Heart left ventricle (tissue), 16 donors: ENCODE data around the gene MED22. TPM values are rescaled to one million over a fixed set of nuclear protein-coding genes. Genes with fewer than 3 reads are reported as not detected.
"Not testable (repeated sequence)": the region's sequence is repeated elsewhere in the genome, so short reads cannot be mapped to it uniquely, and the experiment has no call there.

Experiments used
- ATAC-seq, 4 donors: fragments of 200-7000 bp; cut with Tn5 transposase; one replicate each; pipeline ENCODE4 v1.9.1; 2020 to 2022; ENCODE audit warnings: moderate library complexity in 4 of 4, mild to moderate bottlenecking in 3 of 4, moderate number of reproducible peaks in 1 of 4
- DNase-seq, 5 donors: peaks; one replicate each; pipeline ENCODE4 v3.0.0-alpha.2; 2020
- H3K27ac ChIP-seq, 12 donors: fragments of 200-600 bp; sonication (generic) in 4 of 12; one replicate each; pipeline versions ENCODE4 v1.5.0 to v1.8.0; 2016 to 2022; ENCODE audit warnings: mild to moderate bottlenecking in 2 of 12
- H3K27me3 ChIP-seq, 9 donors: fragments of 200-600 bp; sonication (generic) in 2 of 9; one replicate each; pipeline versions ENCODE4 v1.5.1 to v1.8.0; 2016 to 2022; ENCODE audit warnings: mild to moderate bottlenecking in 3 of 9
- H3K36me3 ChIP-seq, 9 donors: fragments of 200-600 bp; sonication (generic) in 2 of 9; one replicate each; pipeline versions ENCODE4 v1.5.0 to v1.8.0; 2018 to 2022; ENCODE audit warnings: mild to moderate bottlenecking in 2 of 9
- H3K4me1 ChIP-seq, 12 donors: fragments of 200-600 bp; sonication (generic) in 4 of 12; one replicate each; pipeline versions ENCODE4 v1.5.0 to v1.8.0; 2016 to 2022; ENCODE audit warnings: mild to moderate bottlenecking in 3 of 12
- H3K4me3 ChIP-seq, 12 donors: fragments of 200-600 bp; sonication (generic) in 4 of 12; one replicate each; pipeline versions ENCODE4 v1.5.0 to v1.8.0; 2017 to 2022; ENCODE audit warnings: mild to moderate bottlenecking in 9 of 12, moderate library complexity in 4 of 12
- H3K9me3 ChIP-seq, 12 donors: fragments of 200-600 bp; sonication (generic) in 4 of 12; one replicate each; pipeline versions ENCODE4 v1.5.0 to v1.8.0; 2016 to 2022; ENCODE audit warnings: mild to moderate bottlenecking in 1 of 12
- POLR2A ChIP-seq, 2 donors: fragments of 450-650 bp; IDR thresholded peaks; one replicate each; pipeline ENCODE4 v1.6.1; 2017; ENCODE audit warnings: antibody characterized with exemption in 2 of 2, mild to moderate bottlenecking in 2 of 2, moderate library complexity in 2 of 2
- WGBS, 4 donors: extraction: QIAGEN DNeasy Blood & Tissue Kit in 2 of 4; methylation state at CpG; one replicate each; pipeline versions ENCODE4 v1.1.5 to v1.1.7; 2013 to 2018; 5-methylcytosine and 5-hydroxymethylcytosine counted together
- intact Hi-C, 10 donors: fragments of 100-400 bp; cut with DNase I; formaldehyde crosslinking; loops; one replicate each; pipeline versions ENCODE4 v1.11.1 to v1.14.2; 2022
- polyA plus RNA-seq, 2 donors: library from polyadenylated mRNA; stranded (reverse); fragments of 200-250 nt; gene quantifications; one replicate each; pipeline ENCODE4 v1.2.3, GENCODE V29; 2013
- total RNA-seq, 9 donors: library from RNA; depleted of rRNA in 2 of 9; stranded (reverse); fragments of >200 nt in 2 of 9; fragmentation: NEBNext Ultra II Directional in 3 of 9; extraction: Animal tissue kit (Norgen Biotek cat#: 25700) in 3 of 9; gene quantifications; one replicate each; pipeline versions ENCODE4 v1.1.0 to v1.2.4, GENCODE V29; 2016 to 2023
- TF ChIP-seq, protein P1 (sequence below), 12 donors: fragments of 200-600 bp; sonication (generic) in 4 of 12; IDR thresholded peaks; one replicate each; pipeline versions ENCODE4 v1.5.0 to v1.8.0; 2018 to 2022; ENCODE audit warnings: antibody characterized with exemption in 12 of 12, mild to moderate bottlenecking in 5 of 12
- donor health status: ischemic (EF 13 %, LVEDD 7.1; RV severe dilation, severe dysfunction).
- donor health status: healthy with polysubstance abuse.
- donor health status: DM: no; HTN: yes; CAD: no.
- donor health status: DM: no; HTN: no; CAD: no.
- donor health status: ischemic (EF 25% LVEDD 6.9; RV normal size, moderate dysfunction).
- donor health status: ischemic (EF 25% LVEDD 5.7; RV mildly dilated, moderate dysfunction).
- donor health status: healthy.
- donor health status: DM: yes; HTN: yes; CAD: no.
- donor health status: ischemic (EF 35%, LVEDD 5.7; RV mildly dilated, moderate dysfunction).
- donor health status: nonischemic (EF 11% LVEDD 7.7; RV severe dilation, severe dysfunction).
- donor health status: DM: yes; HTN: yes; CAD: no.
- donor health status: PGD.
- donor health status: ischemic (EF 29% LVEDD 5.4; RV normal size, mild dysfunction).
- donor health status: nonischemic (EF 23%, LVEDD 6.1; RV moderate dilation, normal function).

Gene MED22
- total and polyA plus RNA-seq, 11 donors = 12.3 to 33.8 (median 19.5) TPM

- H3K27me3 ChIP-seq = peaks cover 0 to 4% (median 0%) of the 10 kb centered on the region in 9 donors
- no peak overlapping the region for H3K4me3 ChIP-seq
- ATAC-seq = no peak
- no peaks in the 10 kb centered on the region for H3K9me3 ChIP-seq
- DNase-seq = no peak
- H3K36me3 ChIP-seq = no peaks in the 10 kb centered on the region
- H3K27ac ChIP-seq = no peak overlapping the region
- WGBS, 4 donors = 75 to 82% (median 76%) methylated on average over 24 to 26 of the region's 26 CpGs
- no peaks in the 10 kb centered on the region for H3K4me1 ChIP-seq
- TF ChIP-seq POLR2A (IDR thresholded peaks at IDR 0.05) = no peak
- TF ChIP-seq, protein P1, sequence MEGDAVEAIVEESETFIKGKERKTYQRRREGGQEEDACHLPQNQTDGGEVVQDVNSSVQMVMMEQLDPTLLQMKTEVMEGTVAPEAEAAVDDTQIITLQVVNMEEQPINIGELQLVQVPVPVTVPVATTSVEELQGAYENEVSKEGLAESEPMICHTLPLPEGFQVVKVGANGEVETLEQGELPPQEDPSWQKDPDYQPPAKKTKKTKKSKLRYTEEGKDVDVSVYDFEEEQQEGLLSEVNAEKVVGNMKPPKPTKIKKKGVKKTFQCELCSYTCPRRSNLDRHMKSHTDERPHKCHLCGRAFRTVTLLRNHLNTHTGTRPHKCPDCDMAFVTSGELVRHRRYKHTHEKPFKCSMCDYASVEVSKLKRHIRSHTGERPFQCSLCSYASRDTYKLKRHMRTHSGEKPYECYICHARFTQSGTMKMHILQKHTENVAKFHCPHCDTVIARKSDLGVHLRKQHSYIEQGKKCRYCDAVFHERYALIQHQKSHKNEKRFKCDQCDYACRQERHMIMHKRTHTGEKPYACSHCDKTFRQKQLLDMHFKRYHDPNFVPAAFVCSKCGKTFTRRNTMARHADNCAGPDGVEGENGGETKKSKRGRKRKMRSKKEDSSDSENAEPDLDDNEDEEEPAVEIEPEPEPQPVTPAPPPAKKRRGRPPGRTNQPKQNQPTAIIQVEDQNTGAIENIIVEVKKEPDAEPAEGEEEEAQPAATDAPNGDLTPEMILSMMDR (IDR thresholded peaks at IDR 0.05) = no peak
- intact Hi-C loops = no loop called here
Measured at GRCh38 chr9:133303266-133304157, 44.4 kb downstream of the MED22 start.

DNA sequence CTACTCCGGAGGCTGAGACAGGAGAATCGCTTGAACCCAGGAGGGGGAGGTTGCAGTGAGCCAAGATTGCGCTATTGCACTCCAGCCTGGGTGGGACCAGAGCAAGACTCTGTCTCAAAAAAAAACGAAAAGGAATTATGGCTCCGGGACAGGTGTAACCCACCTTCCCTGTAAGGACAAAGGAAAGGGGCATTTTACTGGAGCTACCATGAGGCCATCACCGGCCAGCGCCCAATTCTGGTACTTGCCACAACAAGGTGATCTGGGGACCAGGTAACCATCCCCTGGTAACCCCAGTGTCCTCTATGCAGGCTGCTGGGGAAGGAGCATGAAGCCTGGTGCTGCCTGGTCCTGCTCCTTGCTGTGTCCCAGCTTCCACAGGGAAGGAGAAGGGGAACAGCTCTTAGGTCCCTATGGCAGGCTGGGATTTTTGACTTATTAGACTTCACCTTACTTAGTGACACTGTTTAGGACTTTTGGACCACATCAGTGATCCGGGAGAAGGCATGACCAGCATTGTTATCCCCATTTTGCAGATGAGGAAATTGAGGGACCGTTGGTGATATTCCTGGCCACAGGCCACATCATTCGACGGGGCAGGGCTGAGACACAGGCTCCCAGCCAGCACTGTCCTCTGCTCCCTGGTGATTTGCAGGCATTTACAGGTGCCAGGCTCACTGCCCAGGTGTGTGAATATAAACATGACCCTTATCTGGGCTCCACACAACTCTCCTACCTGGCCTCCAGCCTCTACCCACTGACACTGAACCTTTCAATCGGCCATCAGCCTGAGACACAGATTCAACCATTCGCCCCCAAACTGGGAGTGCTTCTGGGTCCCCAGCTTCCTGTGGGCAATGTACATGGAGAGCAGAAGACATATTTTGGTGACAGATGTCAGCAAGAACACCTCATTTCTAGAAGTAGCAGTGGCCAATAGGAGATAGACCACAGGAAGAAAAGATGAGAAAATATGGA, 46.4 kb downstream of the MED22 start:
- 87 to 88% (median 88%) methylated on average over 13 of the region's 13 CpGs for WGBS, 4 donors
- ATAC-seq = peak in 1 of 4 donors; percentile 20
- Histone ChIP-seq H3K36me3 (no peaks in the 10 kb centered on the region), H3K4me3 (no peak overlapping the region), H3K27me3 (peaks cover 0 to 8% (median 0%) of the 10 kb centered on the region in 9 donors), H3K27ac (no peak overlapping the region), H3K4me1 (no peaks in the 10 kb centered on the region), H3K9me3 (no peaks in the 10 kb centered on the region)
- no peak for TF ChIP-seq POLR2A (IDR thresholded peaks at IDR 0.05)
- TF ChIP-seq, protein P1 (IDR thresholded peaks at IDR 0.05) = no peak
- intact Hi-C loops = no loop called here
- DNase-seq = no peak

DNA sequence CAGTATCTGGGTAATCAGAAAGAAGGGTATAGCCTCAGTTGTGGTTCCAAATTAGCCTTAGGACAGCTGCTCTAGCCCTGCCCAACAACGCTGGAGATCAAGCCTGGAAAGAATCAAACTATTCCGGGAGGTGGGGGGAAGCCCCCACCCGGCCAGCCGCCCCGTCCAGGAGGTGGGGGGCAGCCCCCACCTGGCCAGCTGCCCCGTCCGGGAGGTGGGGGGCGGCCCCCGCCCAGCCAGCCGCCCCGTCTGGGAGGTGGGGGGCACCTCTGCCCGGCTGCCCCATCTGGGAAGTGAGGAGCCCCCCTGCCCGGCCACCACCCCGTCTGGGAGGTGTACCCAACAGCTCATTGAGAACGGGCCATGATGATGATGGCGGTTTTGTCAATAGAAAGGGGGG, 47.9 kb downstream of the MED22 start:
- H3K4me3 ChIP-seq, H3K36me3 ChIP-seq, H3K9me3 ChIP-seq, H3K4me1 ChIP-seq, H3K27ac ChIP-seq, ATAC-seq, DNase-seq, intact Hi-C loops: not testable (repeated sequence)
- WGBS, 4 donors = 73 to 83% (median 78%) methylated on average over 13 to 16 of the region's 16 CpGs
- peaks cover 0 to 11% (median 0%) of the 10 kb centered on the region in 9 donors for H3K27me3 ChIP-seq

DNA sequence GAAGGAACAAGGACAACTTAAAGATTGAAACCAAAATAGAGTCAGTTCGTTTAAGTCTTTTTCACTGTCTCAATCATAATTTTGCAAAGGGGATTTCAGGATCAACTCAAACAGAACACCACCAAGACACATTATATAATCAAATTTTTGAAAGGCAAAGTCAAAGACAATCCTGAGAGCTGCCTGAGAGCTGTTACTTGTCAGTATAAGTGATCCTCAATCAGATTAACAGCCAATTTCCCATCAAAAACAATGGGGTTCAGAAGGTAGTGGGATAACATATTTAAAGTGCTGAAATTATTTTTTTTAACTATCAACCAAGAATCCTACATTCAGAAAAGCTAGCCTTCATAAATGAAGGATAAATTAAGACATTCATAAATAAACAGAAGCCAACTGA, 53.7 kb downstream of the MED22 start:
- Histone ChIP-seq H3K4me3 (no peak overlapping the region), H3K27me3 (peaks cover 0 to 17% (median 0%) of the 10 kb centered on the region in 9 donors), H3K36me3 (no peaks in the 10 kb centered on the region), H3K27ac (no peak overlapping the region), H3K9me3 (peaks cover 0 to 13% (median 5%) of the 10 kb centered on the region in 12 donors), H3K4me1 (no peaks in the 10 kb centered on the region)
- intact Hi-C loops = no loop called here
- ATAC-seq (no peak), DNase-seq (no peak)
- no peak for TF ChIP-seq POLR2A (IDR thresholded peaks at IDR 0.05)
- TF ChIP-seq, protein P1 (IDR thresholded peaks at IDR 0.05) = no peak
- WGBS, 4 donors = 58 to 67% (median 62%) methylated on average over 1 of the region's 1 CpG
